Mammary microvascular endothelial cell (primary cell): ENCODE measurements around the gene WDR89. TPM values are rescaled to one million over a fixed set of nuclear protein-coding genes. Genes with fewer than 3 reads are reported as not detected.

Source experiments
- total RNA-seq: library from RNA; depleted of rRNA; stranded (reverse); fragments of >200 nt; gene quantifications from 2 replicates; pipeline ENCODE4 v1.2.3, GENCODE V29; 2015

The WDR89 gene
- total RNA-seq = 8.3 and 9.4 TPM in 2 replicates

GRCh38 chr14:63641473-63642228 is at the start of gene WDR89:
Gene WDR89, minus strand, starts transcription at chr14:63641871. Its CDS starts 41,929 bp downstream, at chr14:63599942.

Other genes with a start within 250 kb of the WDR89 start
- 15.1 and 19.0 TPM in 2 replicates for gene PPP2R5E, start 98.5 kb downstream of the WDR89 start, total RNA-seq
- 10.8 and 11.8 TPM in 2 replicates for gene SGPP1, start 86.2 kb upstream of the WDR89 start, total RNA-seq
- gene SYNE2, start 211.1 kb upstream of the WDR89 start, total RNA-seq = 39.0 and 48.8 TPM in 2 replicates